ENCODE results near the gene DDX49. TPM values are rescaled to one million over a fixed set of nuclear protein-coding genes. Genes with fewer than 3 reads are reported as not detected.
A peak's percentile ranks its signal among the peaks of the same experiment; 100 is the strongest.

Gene DDX49
- total RNA-seq, 6 donors from 2014 or later = 22.5 to 46.7 (median 40.1) TPM

- no peaks in the 10 kb centered on the region for H3K36me3 ChIP-seq
- H3K27ac ChIP-seq = peak overlapping the region in 3 of 4 donors; percentile 81 to 88 (median 86)
- peaks cover 0 to 2% (median 0%) of the 10 kb centered on the region in 4 donors for H3K27me3 ChIP-seq
- peaks cover 5 to 40% (median 32%) of the 10 kb centered on the region in 4 donors for H3K4me1 ChIP-seq
- no peak overlapping the region for H3K4me3 ChIP-seq
- ATAC-seq (ENCODE audit: low FRiP score in 2 of 2) (no peak), DNase-seq (no peak)
- no peaks in the 10 kb centered on the region for H3K9me3 ChIP-seq
- WGBS, 2 donors = 49 to 52% methylated on average over 4 of the region's 4 CpGs
- TF ChIP-seq, protein P1, sequence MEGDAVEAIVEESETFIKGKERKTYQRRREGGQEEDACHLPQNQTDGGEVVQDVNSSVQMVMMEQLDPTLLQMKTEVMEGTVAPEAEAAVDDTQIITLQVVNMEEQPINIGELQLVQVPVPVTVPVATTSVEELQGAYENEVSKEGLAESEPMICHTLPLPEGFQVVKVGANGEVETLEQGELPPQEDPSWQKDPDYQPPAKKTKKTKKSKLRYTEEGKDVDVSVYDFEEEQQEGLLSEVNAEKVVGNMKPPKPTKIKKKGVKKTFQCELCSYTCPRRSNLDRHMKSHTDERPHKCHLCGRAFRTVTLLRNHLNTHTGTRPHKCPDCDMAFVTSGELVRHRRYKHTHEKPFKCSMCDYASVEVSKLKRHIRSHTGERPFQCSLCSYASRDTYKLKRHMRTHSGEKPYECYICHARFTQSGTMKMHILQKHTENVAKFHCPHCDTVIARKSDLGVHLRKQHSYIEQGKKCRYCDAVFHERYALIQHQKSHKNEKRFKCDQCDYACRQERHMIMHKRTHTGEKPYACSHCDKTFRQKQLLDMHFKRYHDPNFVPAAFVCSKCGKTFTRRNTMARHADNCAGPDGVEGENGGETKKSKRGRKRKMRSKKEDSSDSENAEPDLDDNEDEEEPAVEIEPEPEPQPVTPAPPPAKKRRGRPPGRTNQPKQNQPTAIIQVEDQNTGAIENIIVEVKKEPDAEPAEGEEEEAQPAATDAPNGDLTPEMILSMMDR (IDR thresholded peaks at IDR 0.05) = no peak
These were observed 46.8 kb downstream of the DDX49 start for GRCh38 chr19:18966307-18966706.

DNA sequence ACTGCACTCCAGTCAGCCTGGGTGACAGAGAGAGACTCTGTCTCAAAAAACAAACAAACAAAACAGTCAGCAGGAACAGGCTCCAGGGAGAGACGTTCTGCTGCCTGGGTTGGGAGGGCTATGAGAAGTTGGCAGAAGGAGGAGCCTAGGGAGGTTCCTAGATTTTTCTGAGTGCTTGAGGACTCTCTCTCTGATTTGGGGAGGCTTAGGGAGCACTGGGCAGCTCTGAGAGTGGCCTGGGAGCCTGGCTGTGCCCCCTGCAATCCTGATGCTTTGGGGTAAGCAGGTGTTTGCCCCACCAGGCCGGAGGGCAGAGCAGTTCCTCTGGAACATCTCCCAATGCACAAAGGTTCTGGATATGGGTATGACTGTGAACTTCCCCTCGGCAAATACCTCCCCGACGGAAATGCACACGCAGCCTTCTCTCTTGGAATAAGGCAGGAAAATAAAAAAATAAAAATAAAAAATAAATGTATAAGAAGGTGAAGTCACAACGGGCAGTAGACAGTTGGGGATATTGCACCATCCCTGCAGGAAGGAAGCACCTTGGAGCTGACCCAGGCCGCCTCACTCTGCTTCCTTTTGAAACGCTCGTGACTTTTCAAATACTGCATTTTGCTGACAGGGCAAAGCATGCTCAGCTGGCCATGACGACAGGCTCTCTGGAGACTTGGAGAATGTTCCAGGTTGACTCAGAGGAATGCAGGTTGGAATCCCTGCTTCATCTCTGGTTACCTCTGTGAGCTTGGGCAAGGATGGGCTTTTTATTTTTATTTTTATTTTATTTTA is 48.0 kb downstream of the DDX49 start:
- WGBS, 2 donors = 21 to 23% methylated on average over 11 of the region's 11 CpGs
- Histone ChIP-seq H3K4me3 (no peak overlapping the region), H3K36me3 (no peaks in the 10 kb centered on the region), H3K4me1 (peaks cover 11 to 48% (median 41%) of the 10 kb centered on the region in 4 donors), H3K9me3 (no peaks in the 10 kb centered on the region), H3K27ac (peak overlapping the region; percentile 72 to 88 (median 84)), H3K27me3 (no peaks in the 10 kb centered on the region)
- ATAC-seq (ENCODE audit: low FRiP score in 2 of 2) (peak; percentile 60 to 78), DNase-seq (peak in 1 of 2 donors; percentile 82)
- TF ChIP-seq POLR2AphosphoS5 (IDR thresholded peaks at IDR 0.05) (peak; percentile 43 to 81), EP300 (IDR thresholded peaks at IDR 0.05) (peak in 2 of 4 donors; percentile 21 to 77), POLR2A (IDR thresholded peaks at IDR 0.05) (no peak)

DNA sequence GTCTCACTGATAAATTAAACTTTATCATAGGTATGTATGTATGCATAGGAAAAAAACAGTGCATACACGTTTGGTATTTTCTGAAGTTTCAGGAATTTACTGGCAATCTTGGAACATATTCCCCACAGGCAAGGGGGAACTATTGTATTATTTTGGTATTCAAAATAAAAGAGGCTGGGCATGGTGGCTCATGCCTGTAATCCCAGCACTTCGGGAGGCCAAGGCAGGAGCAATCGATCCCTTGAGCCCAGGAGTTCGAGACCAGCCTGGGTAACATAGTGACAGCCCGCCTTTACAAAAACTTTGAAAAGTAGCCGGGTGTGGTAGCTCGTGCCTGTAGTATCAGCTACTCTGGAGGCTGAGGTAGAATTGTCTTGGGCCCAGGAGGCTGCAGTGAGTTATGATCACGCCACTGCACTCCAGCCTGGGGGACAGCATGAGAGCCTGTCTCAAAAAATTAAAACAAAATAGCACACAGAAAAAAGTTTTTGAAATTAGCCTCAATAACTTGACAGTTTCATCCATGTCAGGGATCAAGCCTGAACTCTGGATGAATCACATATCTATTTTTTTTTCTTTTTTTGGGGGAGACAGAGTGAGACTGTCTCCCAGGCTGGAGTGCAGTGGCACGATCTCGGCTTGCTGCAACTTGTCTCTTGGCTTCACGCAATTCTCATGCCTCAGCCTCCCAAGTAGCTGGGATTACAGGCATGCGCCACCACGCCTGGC is 50.6 kb downstream of the DDX49 start:
- no peak overlapping the region for H3K4me3 ChIP-seq
- 67 to 79% methylated on average over 13 of the region's 13 CpGs for WGBS, 2 donors
- peak overlapping the region in 3 of 4 donors; percentile 72 to 86 (median 78) for H3K27ac ChIP-seq
- ATAC-seq (ENCODE audit: low FRiP score in 2 of 2) (no peak), DNase-seq (no peak)
- TF ChIP-seq POLR2AphosphoS5 (IDR thresholded peaks at IDR 0.05) = no peak
- TF ChIP-seq, protein P1 (IDR thresholded peaks at IDR 0.05) = no peak
- H3K9me3 ChIP-seq = no peaks in the 10 kb centered on the region
- H3K4me1 ChIP-seq = peaks cover 15 to 56% (median 47%) of the 10 kb centered on the region in 4 donors
- no peaks in the 10 kb centered on the region for H3K36me3 ChIP-seq
- no peaks in the 10 kb centered on the region for H3K27me3 ChIP-seq

GRCh38 chr19:18972301-18972811 is 52.8 kb downstream of the DDX49 start:
- 10 to 21% methylated on average over 12 of the region's 12 CpGs for WGBS, 2 donors
- no peaks in the 10 kb centered on the region for H3K27me3 ChIP-seq
- TF ChIP-seq POLR2A (IDR thresholded peaks at IDR 0.05) = no peak
- TF ChIP-seq EP300 (IDR thresholded peaks at IDR 0.05) = no peak
- TF ChIP-seq, protein P1 (IDR thresholded peaks at IDR 0.05) = no peak
- TF ChIP-seq POLR2AphosphoS5 (IDR thresholded peaks at IDR 0.05) = no peak
- H3K4me3 ChIP-seq = no peak overlapping the region
- H3K4me1 ChIP-seq = peaks cover 15 to 52% (median 43%) of the 10 kb centered on the region in 4 donors
- DNase-seq (peak in 1 of 2 donors; percentile 38), ATAC-seq (ENCODE audit: low FRiP score in 2 of 2) (peak; percentile 9 to 39)
- no peaks in the 10 kb centered on the region for H3K9me3 ChIP-seq
- no peaks in the 10 kb centered on the region for H3K36me3 ChIP-seq
- H3K27ac ChIP-seq = peak overlapping the region; percentile 64 to 86 (median 76)

GRCh38 chr19:18972851-18973250 is 53.3 kb downstream of the DDX49 start:
- no peaks in the 10 kb centered on the region for H3K9me3 ChIP-seq
- H3K27ac ChIP-seq = peak overlapping the region; percentile 64 to 86 (median 76)
- 54% methylated on average over 5 of the region's 5 CpGs; no CpG with 5 or more reads in 1 of the 2 donors for WGBS, 2 donors
- H3K36me3 ChIP-seq = no peaks in the 10 kb centered on the region
- ATAC-seq (ENCODE audit: low FRiP score in 2 of 2) = no peak
- H3K27me3 ChIP-seq = no peaks in the 10 kb centered on the region
- H3K4me3 ChIP-seq = no peak overlapping the region
- DNase-seq = no peak
- TF ChIP-seq, protein P1 (IDR thresholded peaks at IDR 0.05) = no peak
- TF ChIP-seq POLR2A (IDR thresholded peaks at IDR 0.05) = no peak
- no peak for TF ChIP-seq POLR2AphosphoS5 (IDR thresholded peaks at IDR 0.05)
- no peak for TF ChIP-seq EP300 (IDR thresholded peaks at IDR 0.05)
- peaks cover 15 to 47% (median 39%) of the 10 kb centered on the region in 4 donors for H3K4me1 ChIP-seq

All from upper lobe of left lung (tissue), 6 donors.